HG03108 (cell line): ENCODE results near the gene MLX.
A peak's percentile ranks its signal among the peaks of the same experiment; 100 is the strongest.
"Not testable (repeated sequence)": the region's sequence is repeated elsewhere in the genome, so short reads cannot be mapped to it uniquely, and the experiment has no call there.

Source experiments
- ATAC-seq: cut with Tn5 transposase; IDR thresholded peaks from one replicate; pipeline ENCODE4 v1.9.1; 2021; ENCODE audit warnings: moderate library complexity; ENCODE audit not compliant: unreplicated experiment

The MLX gene

DNA sequence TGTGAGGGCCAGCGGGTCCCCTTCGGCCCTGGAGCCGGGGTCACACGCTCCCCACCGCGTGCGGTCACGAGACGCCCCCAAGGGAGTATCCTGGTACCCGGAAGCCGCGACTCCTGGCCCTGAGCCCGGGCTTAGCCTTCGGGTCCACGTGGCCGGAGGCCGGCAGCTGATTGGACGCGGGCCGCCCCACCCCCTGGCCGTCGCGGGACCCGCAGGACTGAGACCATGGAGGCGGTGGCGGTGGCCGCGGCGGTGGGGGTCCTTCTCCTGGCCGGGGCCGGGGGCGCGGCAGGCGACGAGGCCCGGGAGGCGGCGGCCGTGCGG is 30.9 kb upstream of the MLX start, which contains the start of gene NAGLU:
Gene NAGLU (plus strand): TSS at position 194 of the 324 bp plus-strand sequence. CDS start 32 bp downstream, at position 226.
- peak; percentile 76 for ATAC-seq

DNA sequence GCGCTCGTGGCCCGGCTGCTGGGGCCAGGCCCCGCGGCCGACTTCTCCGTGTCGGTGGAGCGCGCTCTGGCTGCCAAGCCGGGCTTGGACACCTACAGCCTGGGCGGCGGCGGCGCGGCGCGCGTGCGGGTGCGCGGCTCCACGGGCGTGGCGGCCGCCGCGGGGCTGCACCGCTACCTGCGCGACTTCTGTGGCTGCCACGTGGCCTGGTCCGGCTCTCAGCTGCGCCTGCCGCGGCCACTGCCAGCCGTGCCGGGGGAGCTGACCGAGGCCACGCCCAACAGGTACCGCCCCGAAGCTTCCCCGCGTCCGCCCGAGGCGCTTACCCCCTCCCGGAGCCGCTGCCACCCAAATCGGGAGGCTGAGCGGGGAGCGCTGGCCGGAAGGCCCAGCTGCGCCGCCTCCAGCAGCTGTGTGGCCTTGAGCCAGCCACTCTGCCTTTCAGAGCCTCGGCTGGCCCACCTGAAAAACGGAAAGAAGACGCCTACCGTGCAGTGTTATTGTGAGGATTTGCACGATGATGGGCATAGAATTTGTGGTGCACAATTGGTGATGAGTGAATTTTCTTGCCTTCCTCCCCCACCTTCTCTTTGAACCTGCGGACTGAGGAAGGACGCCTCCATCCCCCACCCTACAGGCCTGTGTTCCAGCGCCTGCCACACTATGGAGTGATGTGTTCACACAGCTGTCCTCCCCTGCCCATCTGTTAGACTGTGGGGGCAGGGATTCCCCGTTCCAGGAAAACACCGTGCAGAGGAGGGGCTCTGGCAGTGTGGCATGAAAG is 30.3 kb upstream of the MLX start:
- peak; percentile 65 for ATAC-seq

DNA sequence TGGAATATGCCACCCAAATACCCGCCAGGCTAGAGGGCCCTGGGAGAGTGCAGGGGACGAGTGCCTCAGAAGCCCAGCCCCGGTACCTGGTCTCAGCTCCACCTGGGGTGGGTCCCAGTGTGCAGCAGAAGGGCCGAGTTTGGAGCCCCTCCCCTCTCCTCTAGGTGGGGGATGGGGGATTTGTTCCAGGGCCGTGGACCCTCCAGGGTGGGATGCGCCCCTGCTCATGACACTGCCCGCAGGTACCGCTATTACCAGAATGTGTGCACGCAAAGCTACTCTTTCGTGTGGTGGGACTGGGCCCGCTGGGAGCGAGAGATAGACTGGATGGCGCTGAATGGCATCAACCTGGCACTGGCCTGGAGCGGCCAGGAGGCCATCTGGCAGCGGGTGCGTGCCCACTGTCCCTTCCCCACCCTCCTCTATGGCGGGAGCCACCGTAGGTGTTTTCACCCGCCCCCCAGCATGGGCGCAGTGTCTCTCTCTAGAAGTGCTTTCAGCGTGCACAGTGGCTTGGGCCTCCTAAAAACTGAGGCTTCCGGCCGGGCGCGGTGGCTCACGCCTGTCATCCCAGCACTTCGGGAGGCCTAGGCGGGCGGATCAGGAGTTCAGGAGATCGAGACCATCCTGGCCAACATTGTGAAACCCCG is 29.6 kb upstream of the MLX start:
- no peak for ATAC-seq

DNA sequence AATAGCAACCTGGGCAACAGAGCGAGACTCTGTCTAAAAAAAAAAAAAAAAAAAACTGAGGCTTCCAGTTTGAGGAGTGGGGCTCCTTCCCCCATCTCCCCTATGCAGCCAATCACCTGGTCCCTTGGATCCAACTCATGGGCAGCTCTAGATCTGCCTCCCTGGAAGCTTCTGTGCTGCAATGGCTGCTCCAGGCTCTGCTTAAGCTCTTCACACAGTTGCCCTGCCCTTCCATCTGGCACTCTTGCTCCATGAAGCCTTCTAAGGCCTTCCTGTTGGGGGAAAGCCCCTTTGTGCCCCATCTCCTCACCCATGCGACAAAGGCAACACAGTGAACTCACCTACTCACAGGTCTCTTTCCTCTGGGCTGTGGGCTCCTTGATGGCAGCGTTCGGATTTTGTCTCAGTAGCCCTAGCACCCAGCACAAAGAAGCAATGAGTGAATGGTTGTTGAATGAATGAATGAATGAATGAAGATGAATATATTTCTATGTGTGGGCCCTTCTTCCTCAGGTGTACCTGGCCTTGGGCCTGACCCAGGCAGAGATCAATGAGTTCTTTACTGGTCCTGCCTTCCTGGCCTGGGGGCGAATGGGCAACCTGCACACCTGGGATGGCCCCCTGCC is 29.0 kb upstream of the MLX start:
- no peak for ATAC-seq

DNA sequence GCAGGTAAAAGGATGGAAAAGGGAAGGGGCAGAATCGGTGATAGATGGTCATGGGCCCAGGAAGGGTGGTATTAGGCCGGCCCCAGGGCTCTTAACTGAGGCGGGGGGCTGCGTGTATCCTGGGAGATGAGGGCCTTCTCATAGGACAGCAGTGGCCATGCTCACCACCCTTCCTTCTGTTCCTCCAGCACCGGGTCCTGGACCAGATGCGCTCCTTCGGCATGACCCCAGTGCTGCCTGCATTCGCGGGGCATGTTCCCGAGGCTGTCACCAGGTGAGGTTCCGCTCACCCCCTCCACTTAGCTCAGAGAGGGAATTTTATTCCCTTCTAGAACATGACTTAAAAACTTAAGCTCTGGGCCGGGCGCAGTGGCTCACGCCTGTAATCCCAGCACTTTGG is 28.4 kb upstream of the MLX start:
- ATAC-seq = no peak

DNA sequence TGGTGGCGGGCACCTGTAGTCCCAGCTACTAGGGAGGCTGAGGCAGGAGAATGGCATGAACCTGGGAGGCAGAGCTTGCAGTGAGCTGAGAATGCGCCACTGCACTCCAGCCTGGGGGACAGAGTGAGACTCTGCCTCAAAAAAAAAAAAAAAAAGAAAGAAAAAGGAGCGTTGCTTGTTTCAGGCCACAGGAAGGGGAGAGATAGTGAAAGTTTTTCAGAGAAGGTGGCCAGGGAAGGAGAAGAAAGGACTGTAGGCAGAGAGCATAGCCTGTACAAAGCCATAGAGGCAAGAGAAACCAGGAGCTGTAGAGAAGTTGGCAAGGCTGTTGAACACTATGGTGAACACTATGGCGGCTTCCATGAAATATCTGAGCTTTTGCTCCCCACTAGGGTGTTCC is 26.3 kb upstream of the MLX start:
- ATAC-seq = not testable (repeated sequence)

DNA sequence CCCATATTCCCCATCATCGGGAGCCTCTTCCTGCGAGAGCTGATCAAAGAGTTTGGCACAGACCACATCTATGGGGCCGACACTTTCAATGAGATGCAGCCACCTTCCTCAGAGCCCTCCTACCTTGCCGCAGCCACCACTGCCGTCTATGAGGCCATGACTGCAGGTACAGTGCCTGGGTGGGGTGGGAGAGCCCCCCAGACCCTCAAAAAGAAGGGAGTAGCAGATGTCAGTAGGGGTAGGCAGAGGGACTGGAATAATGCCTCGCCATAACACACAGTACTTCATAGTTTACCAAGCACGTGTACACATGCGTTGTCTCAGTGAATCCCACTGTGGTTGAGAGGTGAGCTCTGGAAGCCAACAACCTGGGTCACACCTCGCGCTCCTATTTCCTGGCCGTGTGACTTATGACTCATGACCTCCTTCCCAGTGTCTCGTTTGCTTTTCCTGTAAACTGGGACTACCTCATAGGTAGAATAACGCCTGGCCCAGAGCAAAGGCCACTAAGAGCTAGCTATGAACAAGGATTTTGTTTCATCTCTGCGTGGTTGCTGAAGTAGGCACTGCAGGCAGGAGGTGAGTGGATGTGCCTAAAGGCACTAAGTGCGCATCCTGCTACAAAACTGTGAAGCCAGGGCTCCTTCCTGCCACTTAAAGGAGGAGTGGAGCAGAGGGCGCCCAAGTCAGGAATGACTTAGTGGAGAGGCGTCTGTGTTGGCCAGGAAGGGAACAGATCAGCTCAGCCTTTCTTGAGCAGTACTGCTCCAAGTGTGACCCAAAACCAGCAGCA is 25.7 kb upstream of the MLX start:
- ATAC-seq = no peak

DNA sequence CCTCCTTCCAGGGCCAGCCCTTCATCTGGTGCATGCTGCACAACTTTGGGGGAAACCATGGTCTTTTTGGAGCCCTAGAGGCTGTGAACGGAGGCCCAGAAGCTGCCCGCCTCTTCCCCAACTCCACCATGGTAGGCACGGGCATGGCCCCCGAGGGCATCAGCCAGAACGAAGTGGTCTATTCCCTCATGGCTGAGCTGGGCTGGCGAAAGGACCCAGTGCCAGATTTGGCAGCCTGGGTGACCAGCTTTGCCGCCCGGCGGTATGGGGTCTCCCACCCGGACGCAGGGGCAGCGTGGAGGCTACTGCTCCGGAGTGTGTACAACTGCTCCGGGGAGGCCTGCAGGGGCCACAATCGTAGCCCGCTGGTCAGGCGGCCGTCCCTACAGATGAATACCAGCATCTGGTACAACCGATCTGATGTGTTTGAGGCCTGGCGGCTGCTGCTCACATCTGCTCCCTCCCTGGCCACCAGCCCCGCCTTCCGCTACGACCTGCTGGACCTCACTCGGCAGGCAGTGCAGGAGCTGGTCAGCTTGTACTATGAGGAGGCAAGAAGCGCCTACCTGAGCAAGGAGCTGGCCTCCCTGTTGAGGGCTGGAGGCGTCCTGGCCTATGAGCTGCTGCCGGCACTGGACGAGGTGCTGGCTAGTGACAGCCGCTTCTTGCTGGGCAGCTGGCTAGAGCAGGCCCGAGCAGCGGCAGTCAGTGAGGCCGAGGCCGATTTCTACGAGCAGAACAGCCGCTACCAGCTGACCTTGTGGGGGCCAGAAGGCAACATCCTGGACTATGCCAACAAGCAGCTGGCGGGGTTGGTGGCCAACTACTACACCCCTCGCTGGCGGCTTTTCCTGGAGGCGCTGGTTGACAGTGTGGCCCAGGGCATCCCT is 23.5 kb upstream of the MLX start:
- no peak for ATAC-seq

DNA sequence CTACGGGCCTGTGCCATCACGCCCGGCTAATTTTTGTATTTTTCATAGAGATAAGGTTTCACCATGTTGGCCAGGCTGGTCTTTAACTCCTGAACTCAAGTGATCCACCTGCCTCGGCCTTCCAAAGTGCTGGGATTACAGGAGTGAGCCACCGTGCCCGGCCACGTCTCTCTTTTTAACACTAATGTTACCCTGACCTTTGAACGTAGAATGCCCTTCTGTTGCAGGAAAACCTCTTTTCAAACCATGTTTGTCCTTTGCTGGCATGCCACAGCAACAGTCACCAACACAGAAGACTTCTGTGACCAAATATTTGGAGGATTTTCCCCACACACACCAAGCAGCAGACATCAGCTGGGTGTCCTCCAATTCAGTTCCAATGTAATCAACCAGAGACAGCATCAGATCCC is 22.0 kb upstream of the MLX start:
- ATAC-seq = no peak

DNA sequence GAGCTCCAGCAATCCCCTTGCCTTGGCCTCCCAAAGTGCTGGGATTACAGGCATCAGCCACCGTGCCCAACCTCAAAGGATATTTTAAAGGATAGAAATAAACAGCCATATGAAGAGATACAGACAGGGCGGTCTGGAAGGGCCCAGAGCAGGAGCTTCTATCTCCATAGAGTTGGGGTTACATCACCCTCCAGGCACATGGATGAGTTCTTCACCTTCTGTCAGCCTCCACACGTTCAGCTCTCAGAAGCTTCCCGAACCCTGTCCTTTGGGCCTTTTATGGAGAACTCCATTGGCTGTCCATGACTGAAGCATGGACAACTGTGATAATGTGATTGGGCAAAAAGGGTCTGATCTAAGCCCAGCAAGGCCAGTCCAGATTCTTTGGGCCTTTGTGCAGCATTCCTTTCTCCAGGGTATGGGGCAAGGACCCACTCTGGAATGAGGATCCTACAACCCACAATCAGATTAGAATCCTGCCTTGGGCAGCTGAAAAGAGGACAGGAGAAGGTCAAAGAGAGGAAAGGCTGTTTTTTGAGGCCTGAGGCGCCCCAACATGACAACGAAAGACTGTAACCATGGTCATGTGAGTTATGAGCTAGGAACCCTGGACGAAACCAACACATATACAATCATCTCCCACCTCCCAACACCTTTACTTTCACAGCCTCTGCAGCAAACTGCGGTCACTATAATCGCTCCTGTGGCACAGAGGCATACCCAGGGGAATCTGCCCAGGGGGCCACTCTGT is 21.0 kb upstream of the MLX start:
- ATAC-seq = not testable (repeated sequence)

DNA sequence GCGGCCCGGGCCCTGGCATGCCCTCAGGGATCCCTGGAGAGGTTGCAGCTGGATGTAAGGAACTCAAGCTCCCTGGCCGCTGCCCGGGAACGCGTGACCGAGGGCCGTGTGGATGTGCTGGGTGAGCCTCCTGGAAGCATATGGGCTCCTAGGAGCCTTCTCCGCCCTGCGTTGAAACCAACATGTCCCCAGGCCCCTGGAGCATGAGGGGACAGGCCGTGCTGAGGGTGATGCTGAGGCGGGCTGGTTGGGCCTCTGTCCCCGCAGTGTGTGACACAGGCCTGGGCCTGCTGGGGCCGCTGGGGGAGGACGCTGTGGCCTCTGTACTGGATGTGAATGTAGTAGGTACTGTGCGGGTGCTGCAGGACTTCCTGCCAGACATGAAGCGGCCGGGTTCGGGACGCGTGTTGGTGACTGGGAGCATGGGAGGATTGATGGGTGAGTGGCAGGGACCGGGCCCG is 19.9 kb upstream of the MLX start:
- ATAC-seq = no peak

DNA sequence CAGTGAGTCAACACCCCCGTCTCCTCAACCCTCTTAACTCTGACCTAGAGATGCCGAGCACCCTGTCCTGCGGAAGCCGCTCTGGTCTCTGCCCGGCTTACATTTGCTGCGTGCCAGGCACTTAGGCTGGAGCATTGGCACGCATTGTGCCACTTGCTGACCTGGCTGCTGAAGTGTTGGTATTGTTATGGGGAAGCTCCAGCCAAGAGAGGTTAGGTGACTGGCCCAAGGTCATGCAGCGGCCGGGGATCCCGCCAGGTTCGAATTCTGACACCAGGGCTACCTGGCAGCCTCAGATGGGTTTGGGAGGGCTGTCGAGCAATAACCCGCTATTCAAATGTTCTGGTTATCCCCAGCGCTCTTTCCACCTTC is 19.2 kb upstream of the MLX start:
- ATAC-seq = no peak

DNA sequence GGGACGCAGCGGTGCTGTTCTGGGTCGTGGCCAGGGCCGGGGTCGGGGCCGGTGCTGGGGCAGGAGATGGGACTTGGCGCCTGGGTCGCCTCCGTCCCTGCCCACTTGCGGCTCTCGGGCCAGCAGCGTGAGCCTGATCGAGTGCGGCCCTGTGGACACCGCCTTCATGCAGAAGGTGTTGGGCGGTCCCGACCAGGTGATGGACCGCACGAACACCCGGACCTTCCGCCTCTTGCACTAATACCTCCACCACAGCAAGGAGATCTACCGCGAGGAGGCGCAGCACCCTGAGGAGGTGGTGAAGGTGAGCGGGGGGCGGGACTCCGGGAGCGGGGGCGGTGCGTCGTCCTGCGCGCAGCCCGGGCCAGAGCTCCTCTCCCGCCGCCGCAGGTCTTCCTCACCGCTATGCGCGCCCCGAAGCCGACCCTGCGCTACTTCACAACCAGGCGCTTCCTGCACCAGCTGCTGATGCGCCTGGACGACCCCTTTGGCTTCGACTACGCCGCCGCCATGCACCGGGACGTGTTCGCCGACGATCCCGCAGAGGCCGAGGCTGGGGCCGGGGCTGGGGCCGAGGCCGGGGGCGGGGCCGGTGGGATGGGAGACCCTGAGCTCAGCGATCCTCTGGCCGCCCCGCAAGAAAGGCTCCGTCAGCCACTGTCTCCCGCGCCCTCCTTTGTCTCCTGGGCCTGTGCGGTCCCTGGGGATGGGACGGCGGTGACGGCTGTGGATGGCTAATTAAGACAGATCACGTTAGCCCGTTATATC is 18.6 kb upstream of the MLX start:
- peak; percentile 59 for ATAC-seq

DNA sequence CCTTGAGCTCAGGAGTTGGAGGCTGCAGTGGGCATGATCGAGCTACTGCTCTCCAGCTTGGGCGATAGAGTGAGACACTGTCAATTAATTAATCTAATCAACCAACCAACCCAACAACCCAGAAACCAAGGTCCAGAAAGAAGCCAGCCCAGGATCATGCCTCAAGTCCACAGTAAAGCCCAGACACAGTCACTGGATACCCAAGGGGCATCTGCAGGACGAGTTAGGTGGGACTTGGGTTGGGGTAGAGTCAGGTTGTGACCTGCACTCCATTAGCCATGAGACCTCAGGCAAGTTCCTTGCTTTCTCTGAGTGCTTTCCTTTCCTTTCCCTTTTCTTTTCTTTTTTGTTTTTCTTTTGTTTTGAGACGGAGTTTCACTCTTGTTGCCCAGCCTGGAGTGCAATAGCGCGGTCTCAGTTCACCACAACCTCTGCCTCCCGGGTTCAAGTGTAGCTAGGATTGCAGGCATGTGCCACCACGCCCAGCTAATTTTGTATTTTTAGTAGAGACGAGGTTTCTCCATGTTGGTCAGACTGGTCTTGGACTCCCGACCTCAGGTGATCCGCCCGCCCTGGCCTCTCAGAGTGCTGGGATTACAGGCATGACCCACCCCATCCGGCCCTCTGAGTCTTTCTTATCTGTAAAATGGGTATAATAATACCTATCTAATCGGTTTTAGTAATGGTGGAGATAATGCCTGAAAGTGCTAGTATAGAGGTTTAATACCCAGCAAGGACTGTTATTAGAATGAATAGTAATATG is 17.7 kb upstream of the MLX start:
- no peak for ATAC-seq

DNA sequence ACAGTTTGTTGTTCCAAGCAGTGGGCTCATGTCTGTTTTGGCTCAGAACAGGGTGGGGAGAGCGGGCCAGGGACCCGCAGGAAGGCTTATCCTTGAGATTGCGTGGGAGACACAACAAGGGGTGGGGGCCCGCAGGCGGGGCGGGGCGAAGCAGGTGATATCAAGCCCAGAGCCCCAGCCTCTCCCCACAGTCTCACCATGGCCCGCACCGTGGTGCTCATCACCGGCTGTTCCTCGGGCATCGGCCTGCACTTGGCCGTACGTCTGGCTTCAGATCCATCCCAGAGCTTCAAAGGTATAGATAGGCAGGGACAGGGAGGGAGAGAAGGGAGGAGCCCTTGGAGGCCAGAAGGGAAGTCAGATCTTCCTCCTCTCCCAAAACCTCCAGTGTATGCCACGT is 14.2 kb upstream of the MLX start, which contains the start of gene HSD17B1:
Gene HSD17B1 (plus strand): TSS at position 188 of the 400 bp plus-strand sequence. CDS start 11 bp downstream, at position 199.
- ATAC-seq = not testable (repeated sequence)

DNA sequence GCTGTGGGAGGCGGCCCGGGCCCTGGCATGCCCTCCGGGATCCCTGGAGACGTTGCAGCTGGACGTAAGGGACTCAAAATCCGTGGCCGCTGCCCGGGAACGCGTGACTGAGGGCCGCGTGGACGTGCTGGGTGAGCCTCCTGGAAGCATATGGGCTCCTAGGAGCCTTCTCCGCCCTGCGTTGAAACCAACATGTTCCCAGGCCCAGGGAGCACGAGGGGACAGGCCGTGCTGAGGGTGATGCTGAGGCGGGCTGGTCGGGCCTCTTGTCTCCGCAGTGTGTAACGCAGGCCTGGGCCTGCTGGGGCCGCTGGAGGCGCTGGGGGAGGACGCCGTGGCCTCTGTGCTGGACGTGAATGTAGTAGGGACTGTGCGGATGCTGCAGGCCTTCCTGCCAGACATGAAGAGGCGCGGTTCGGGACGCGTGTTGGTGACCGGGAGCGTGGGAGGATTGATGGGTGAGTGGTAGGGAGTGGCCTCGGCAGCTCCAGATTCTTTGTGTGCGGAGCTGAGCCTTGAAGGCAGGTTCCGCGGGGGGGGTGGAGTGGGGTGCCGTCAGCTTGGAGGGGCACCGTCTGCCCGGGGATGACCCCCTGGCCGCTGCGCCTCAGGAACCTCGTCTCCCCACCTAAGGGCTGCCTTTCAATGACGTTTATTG is 13.6 kb upstream of the MLX start:
- ATAC-seq = no peak

DNA sequence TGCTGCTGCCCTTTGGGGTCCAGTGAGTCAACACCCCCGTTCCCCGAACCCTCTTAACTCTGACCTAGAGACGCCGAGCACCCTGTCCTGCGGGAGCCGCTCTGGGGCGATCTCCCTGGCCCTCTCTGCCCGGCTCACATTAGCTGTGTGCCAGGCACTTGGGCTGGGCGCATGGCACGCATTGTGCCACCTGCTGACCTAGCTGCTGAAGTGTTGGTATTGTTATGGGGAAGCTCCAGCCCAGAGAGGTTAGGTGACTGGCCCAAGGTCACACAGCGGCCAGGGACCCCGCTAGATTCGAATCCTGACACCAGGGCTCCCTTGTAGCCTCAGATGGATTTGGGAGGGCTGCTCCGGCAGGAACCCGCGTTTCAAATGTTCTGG is 13.0 kb upstream of the MLX start:
- no peak for ATAC-seq
